Non-pigmented ciliary epithelial cell (primary cell): ENCODE measurements around the gene ANO3.
"Not testable (repeated sequence)": the region's sequence is repeated elsewhere in the genome, so short reads cannot be mapped to it uniquely, and the experiment has no call there.

Experiments
- DNase-seq: peaks from one replicate; pipeline ENCODE4 v3.0.0-alpha.2; 2010; ENCODE audit warnings: low read depth

ANO3 gene

DNA sequence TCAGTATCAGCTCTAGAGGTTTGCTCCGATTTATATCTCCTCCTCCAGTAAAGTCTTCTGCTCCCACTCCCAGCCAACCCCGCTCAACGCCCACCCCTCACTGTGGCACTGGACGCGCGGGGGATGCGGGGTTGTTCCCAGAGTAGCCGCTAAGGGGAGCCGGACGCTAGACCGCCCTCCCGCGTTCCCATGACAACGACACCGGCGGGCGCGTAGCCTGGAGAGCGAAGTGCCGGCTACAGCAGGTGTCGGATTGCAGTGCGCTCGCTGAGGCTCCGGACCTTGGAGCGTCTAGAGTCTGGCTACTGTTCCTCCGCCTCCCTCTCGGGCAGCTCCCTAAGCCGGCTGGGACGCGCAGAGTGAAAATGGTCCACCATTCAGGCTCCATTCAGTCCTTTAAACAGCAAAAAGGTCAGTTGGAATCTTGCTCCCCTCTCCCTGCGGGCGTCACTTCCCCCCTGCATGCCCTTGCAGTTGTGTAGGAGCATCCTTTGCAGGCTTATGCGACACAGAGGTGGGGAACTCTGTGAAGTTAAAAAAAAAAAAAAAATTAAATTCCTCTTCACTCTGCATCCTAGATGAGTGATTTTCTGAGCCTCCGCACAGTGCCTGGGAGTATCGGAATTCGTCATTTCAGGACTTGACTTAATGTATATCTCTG lies at the start of gene ANO3:
ANO3 (plus strand) TSS at position 220 of the 661 bp plus-strand sequence; CDS start at position 366, 146 bp downstream.
- DNase-seq, result peak; percentile 57

DNA sequence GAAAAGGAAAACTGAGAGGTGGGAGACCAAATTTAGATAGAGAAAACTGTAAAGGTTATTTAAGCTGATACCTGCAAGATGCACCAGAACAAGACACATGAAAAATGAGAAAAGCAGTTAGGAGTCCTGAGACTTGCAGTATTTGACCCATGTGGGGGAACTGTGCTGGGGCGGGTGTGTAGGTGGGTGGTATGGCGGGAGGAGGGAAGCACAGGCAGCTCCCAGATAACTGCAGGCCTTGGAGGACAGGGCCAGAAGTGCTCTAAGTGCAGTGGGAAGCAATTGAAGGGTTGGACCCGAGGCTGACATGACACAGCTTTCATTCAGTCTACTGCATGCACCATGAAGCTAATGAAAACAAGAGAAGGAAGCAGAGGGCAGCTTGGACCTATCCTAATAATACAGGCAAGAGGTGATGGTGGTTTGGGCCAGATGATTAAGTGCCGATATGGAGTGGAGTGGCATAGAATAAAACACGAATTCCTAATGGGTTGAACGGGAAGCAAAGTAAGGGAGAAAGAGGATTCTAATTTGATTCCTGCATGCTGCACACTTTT lies 48.0 kb upstream of the ANO3 start:
- no peak for DNase-seq

DNA sequence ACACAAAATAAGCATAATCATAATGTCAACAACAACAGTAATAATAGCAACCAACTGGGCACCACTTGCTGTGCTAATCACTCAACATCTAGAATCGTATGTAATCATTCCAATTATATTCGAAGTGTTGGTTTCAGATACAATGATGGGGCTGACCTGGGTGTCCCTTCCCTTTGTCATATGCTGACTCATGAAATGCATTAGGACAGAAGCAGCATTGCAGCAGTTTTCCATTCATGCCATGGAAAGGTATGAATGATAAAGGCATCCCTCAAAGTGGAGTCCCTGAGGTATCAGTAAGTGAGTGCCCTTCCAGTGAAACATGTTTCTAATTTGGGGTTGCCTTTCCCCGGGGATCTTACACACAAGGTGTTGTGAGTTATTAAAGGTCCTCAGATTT lies 46.3 kb upstream of the ANO3 start:
- DNase-seq, result no peak

DNA sequence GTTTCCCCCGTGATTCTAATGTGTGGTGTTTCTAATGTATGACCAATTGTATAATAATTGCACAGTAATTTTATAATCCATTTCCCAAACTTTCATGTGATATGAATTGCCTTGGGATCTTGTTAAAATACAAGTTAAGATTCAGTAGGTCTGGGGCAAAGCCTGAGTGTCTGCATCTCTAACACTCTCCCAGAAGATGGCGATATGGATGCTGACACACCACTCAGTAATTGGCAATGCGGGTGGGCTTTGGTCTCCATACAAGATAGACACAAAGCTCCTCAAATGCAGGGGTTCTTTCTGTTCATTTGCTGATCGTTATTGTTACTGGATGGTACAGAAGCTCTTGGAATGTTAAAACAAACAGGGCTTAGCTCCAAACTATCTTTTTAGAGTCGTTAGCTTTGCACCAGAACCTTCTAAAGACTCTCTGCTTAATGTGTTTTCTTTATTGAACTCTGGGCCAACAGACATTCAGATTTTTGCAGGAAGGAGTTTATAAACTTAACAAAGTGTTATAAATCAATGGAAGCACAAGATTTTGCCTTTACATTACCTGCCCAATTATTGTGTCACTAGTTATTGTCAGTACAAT lies 45.4 kb upstream of the ANO3 start:
- no peak for DNase-seq

DNA sequence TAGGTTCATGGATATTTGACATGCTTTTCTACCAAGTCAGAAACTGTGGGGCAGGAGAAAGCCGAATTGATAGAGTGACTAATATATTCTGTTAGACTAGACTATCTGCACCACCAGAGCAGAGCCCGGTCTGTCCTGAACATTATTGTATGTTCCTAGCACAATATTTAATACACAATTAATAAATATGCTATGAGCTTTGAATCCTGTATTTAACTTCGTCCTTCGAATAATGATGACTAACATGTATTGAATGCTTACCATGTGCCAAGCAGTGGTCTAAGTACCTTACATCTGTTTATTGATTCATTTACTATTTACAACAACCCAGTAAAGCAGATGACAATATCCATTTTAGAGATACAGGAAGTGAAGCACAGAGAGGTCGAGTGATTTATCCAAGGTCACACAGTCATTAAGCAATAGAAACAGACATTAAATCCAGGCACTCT lies 44.8 kb upstream of the ANO3 start:
- no peak for DNase-seq

DNA sequence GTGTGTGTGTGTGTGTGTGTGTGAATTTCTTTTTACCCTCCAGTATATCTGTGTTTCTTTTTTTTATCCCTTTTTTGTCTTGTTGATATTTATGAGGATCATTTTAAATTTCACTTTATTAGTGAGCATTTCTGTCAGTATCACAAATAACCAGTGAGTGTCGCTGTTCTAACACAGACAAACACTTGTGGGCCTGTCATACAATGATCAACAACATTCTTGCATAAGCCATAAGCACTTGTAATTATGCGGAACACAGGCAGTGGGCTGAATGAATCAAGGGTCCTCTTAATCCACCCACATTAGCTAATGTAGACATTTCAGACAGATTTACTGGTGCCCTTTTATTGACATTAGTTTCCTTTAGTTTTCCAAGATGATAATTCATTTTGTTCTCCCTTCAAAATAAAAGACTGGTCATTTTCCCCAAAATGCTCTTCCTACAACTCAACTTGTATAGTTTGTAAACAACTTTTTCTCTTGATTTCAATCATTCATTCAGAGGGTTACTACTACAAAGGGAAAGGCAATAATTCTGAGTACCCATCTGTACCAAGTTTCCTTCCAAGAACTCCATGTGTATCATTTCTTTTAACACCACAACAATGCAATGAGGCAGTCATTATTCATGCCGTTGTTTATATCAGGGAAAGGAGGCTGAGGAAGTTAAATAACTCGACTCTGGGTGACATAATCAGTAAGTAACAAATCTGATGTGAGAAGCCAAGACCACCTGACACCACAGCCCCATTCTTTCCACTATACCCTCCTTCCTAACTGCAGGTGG lies 34.5 kb upstream of the ANO3 start:
- DNase-seq, result peak; percentile 50

DNA sequence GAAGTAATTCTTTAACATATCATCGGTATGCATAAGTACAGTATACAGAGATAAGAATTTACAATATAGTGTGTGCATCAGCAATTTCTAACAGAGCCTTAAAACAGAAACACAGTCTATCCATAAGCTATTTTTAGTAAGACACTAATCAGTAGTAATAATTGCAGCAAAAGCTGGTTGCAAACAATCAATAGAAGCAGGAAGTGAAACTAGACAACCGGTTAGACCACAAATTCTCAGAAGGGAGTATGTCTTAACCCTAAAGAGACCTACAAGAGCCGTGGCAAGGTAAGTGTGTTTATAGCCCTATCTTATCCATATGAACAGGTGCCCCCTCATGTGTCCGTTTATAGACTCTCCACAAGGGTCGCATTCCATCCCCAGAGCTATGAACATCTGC lies 15.6 kb upstream of the ANO3 start:
- not testable (repeated sequence) for DNase-seq

DNA sequence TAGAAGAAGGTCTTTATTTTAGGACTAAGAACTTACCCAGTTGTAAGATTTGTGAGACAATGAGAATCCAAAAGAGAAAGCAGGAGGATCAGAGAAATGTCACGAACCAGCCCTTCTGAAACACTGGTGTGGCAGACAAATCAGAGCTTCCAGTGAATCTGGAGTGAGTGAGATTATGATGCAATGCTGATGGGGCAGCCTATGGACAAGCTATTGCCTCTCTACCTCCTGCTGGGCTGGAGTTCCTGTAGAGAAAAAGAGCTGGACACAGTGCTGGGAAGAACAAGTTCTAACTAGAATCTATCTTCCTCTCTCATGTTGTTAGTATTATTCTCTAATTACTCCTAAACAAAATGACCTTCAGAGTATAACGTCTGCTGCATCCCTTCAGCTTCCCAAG lies 12.0 kb upstream of the ANO3 start:
- no peak for DNase-seq

DNA sequence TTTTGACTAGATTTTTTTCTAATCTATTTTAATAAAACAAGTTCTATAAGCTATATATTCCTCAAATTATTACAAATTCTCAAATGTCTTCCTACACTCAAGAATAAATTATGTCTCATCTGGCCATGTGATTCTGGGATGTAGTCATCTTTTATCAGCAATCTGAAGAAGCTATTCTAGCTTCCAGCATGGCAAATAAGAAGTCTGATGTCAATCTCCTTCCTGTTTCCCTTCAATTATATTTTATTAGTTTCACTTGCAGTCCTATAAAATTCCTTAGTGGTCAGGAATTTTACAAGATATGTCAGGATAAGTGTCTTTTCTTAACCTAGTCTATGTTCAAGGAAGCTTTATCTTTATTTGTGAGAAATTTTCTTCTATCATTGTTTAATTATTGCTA lies 10.4 kb upstream of the ANO3 start:
- no peak for DNase-seq

DNA sequence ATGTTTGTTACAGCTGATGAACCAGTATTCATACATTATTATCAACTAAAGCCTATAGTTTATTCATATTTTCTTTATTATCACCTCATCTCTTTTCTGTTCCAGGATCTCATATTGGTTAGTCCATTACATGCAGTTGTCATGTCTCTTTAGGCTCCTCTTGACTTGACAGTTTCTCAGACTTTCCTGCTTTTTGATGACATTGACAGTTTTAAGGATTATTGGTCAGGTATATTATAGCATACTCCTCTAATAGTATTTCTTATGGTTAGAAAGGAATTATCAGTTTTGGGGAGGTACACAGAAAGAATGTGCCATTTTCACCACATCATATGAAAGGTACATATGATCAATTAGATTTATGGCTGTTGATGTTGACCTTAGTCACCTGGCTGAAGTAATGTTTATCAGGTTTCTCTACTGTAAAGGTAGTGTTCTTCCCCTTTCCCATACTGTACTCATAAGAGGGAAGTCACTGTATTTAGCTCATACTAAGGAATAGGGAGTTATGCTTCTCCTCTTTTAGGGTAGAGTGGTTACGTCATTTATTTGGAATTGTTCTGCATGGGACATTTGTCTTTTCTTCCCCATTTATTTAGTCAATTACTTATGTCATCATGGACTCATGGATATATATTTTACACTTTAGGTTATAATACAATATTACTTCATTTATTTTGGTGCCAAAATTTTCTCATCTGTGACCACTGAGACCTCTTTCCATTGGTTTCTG lies 9.4 kb upstream of the ANO3 start:
- DNase-seq, result no peak

DNA sequence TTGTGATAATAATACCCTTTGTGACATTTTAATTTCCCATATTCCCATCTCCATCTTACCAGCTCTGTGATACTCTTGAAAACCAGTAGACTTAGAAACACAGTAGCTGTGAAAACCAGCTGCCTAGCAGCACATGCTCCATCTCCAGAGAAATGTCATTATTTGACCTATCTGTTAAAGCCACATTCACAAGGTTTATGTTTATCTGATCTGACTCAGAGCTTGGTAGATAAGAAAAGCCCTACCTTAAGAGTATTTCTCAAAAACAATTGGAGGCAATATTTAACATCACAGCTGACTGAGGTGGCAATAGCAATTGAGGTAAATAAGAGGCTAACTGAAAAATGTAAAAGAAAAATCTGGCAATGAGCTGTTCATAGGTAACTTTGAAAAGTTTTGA lies 8.1 kb upstream of the ANO3 start:
- no peak for DNase-seq

DNA sequence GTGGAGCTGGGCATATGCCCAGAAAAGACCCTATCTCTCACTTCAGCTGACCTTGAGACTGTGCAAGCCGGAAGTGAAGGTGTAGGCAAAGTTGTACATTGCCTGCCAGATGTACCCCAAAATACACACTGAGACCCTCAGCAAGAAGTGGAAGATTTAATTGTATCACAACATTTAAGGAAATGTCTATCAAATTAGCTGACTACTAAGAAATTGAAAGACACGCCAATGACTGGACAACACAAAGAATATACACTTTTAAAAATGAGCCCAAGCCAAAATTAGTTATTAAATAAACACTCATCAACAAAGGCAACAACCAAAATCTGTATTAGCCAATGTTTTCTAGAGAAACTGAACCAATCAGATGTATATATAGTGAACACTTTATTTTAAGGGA lies 7.7 kb upstream of the ANO3 start:
- no peak for DNase-seq

DNA sequence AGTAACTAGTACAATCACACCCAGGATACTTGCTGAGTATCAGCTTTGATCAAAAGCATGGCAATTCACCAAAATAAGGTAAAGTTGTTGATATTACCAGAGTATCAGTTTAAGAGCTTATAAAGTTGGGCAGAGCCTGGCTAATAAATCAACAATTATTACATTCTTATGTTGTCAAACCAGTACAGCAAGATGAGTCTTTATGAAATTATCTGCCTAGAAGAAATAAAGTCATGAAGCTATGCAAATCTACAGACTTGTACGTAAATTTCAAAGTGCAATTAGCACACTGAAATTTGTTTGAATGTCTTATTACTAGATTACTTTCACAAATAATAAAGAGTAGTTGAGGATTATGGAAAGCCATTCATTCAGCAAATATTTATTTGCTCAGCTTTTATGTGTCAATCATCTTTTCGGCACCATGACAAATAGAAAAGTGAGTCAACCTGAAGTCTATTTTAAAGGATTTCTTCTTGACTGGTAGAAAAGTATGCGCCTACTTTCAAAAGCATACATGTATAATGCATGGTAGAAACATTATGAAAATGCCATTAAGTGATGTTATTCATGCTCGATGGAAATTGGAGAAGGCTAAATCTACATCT lies 5.0 kb upstream of the ANO3 start:
- no peak for DNase-seq

DNA sequence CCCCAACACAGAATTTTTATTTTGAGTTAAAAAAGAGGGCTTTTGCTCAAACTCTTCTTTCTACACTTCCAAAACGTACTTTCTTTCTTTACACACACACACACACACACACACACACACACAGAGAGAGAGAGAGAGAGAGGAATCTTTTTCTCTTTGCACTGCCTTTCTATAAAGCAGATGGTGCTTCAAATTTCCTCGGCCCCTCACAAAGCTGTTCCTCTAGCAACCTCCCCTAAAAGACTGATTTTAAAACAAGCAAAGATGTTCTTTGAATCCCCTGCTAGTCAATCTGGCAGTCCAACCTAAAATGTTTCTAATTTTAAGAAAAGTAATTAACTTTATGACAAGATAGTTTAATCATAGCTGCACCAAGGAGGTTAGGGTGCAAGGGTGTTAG lies 2.7 kb upstream of the ANO3 start:
- no peak for DNase-seq

DNA sequence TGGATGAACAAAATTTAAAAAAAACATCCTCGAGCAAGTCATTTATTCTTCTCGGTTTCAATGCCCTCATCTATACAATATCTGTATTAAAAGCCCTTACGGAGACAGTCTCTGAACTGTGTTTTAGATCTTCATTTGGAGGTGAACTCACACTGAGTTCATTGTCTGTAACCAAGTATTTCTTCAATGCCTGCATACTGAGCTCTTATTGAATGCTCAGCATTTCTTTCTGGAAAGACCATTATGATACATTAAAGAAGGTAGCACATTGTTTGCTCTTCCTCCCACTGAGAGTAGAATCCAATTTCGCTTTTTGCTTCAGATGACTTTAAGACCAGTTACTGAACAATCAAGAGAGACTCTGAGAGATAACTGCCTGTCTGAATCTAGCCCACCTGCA lies 1.7 kb upstream of the ANO3 start:
- DNase-seq, result no peak

DNA sequence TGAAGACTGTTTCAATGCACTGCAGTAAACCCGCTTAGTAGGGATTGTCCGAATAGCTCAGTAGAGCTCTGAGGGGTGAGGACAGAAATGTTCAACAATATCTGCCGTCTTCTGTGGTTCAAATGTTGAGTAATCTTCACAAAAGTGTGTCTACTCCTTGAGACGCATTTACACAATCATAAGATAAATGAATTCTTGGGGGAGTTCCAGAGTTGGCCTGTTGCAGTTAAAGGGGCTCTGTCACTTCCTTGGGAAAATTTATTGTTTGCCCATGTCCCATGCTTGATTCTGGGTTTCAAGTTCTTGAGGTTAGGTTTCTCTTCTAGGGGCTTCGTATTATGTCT lies 614 bp downstream of the ANO3 start:
- no peak for DNase-seq

DNA sequence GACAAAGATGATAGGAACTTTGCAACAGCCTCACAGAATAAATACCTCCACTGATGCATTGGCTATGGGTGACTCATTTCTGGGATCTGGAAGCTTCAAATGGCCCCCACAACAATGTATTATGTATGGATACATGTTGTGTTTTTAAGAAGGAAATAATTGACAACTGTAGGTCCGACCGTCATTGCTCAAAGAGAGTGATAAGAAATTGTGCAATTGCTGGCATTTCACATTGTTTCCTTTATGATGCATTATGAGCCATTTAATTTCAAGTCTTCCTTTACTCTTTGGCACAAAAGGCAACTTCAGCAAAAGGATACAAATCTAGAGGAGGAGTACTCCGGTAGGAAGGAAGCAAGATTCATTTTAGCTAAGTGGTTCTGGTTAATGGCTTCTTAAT lies 2.0 kb downstream of the ANO3 start:
- no peak for DNase-seq

DNA sequence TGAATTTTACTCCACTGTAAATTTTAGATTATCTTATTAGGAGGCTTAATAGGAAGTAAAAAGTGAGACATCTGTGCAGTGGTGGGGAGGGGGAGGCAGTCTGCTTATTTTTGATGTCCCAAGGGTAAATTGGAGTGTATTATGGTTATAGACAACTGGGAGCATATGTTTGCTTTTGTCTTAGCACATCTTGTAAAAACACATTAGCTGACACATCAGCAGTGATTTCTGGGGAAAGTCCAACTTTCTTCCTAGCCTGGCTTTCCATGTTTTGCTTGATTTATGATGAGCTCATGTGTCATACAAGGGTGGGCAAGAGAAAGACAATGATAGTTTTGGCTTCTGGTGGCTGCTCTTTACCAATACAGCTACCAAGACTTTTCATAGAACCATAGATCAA lies 4.0 kb downstream of the ANO3 start:
- no peak for DNase-seq

DNA sequence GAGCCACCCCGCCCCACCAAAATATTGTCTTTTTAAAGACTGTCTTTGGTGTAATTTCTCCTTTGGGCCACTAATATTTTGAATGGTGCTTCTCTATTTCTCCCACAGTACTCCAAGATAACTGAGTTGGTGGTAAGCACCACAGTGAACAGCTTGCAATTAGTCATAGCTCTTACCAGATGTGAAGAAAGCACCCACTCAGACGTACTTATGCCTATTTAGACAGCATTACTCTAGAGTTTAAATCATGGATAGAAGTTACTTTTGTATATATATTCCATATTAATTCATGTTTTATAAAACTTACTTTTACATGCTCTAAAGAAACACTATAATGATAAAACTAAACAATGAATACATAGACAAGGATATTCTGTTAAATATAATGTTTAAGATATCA lies 12.7 kb downstream of the ANO3 start:
- DNase-seq, result no peak

DNA sequence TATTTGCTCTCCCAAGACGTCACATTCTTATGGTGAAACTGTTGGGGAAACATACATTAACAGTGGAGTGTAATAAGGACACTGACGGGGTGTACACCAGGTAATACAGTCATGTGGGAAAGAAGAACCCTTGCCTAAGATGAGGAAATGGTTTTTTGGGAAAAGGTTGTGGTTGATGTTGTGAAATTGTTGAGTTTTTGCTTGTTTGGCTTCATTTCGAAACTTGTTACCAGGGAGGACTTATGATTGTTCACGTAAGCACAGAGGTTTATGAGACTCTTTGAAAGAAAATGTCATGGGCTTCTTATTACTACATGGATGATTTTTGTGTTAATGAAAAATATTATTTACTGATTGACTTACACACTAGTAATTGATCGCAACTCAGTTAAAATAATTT lies 16.8 kb downstream of the ANO3 start:
- no peak for DNase-seq

DNA sequence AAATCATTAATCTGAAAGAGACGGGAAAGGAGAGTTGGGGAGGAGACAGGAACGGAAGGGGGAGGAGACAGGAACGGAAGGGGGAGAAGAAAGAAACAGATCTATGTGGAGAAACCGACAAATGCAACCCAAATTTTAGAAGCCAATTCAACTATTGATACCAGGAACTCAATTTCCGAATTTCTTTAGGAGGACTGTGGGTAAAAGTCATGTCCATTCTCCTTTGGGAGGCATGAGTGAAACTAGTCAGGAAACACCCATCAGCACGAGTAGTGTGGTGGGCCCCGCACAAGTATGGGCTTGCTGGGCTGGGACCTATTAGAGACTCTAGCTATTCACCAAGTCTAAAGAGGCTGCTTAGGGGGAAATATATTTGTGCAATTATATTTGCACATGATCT lies 18.1 kb downstream of the ANO3 start:
- no peak for DNase-seq

DNA sequence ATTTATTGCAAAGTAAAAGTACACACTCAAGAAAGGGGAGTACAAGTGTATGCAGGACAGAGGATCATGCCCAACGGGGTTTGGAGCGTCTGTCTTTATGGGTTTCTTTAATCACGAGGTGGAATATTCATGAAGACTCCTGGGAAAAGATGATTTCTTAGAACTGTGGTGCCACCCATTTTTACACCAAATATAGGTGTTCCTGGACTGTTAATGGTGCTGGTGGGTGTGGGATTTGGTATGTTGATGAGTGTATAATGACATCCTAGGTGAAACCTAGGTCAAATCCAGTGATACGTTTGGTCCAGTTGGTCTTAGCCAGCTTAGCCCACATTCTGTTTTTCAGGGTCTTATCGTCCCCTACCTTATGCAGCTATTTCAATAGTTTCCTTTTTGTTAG lies 21.1 kb downstream of the ANO3 start:
- DNase-seq, result no peak
